ENCODE measurements around the gene RPL37A.

Gene RPL37A

GRCh38 chr2:216491793-216492596, 6.6 kb upstream of the RPL37A start:
- DNase-seq = no peak

- no peak for DNase-seq
Observed at GRCh38 chr2:216492597-216493333, 5.9 kb upstream of the RPL37A start.

GRCh38 chr2:216493334-216493685, 5.3 kb upstream of the RPL37A start:
- no peak for DNase-seq

GRCh38 chr2:216495656-216496055, 3.0 kb upstream of the RPL37A start:
- DNase-seq = no peak

GRCh38 chr2:216497382-216498069, 1.1 kb upstream of the RPL37A start:
- no peak for DNase-seq

- DNase-seq = no peak
Observed at GRCh38 chr2:216498070-216498378, 620 bp upstream of the RPL37A start.

- DNase-seq = no peak
Observed at GRCh38 chr2:216499641-216500218, 1.1 kb downstream of the RPL37A start.

GRCh38 chr2:216500572-216500971, 1.9 kb downstream of the RPL37A start:
- DNase-seq = no peak

GRCh38 chr2:216501854-216502253, 3.2 kb downstream of the RPL37A start:
- DNase-seq = no peak

GRCh38 chr2:216502381-216503158, 3.9 kb downstream of the RPL37A start:
- DNase-seq = no peak

- no peak for DNase-seq
Observed at GRCh38 chr2:216503159-216503629, 4.5 kb downstream of the RPL37A start.

- no peak for DNase-seq
Observed at GRCh38 chr2:216503697-216504375, 5.2 kb downstream of the RPL37A start.

GRCh38 chr2:216504376-216504762, 5.7 kb downstream of the RPL37A start:
- DNase-seq = no peak

GRCh38 chr2:216505133-216506106, 6.8 kb downstream of the RPL37A start:
- DNase-seq = no peak

GRCh38 chr2:216507220-216508160, 8.8 kb downstream of the RPL37A start:
- DNase-seq = no peak

GRCh38 chr2:216508229-216508628, 9.6 kb downstream of the RPL37A start:
- no peak for DNase-seq

GRCh38 chr2:216516730-216517350, 18.2 kb downstream of the RPL37A start:
- no peak for DNase-seq

- DNase-seq = no peak
Observed at GRCh38 chr2:216517447-216518225, 19.0 kb downstream of the RPL37A start.

All from CD4-positive, alpha-beta T cell treated with Interleukin-6 for 4 hours (primary cell).